ENCODE measurements around the gene SLC22A6. TPM values are rescaled to one million over a fixed set of nuclear protein-coding genes. Genes with fewer than 3 reads are reported as not detected.

Gene SLC22A6
- polyA plus RNA-seq, 2 of the 4 experiments (the other 2 are of a cell fraction) = not detected

- H3K9me3 ChIP-seq = no peaks in the 10 kb centered on the region
- TF ChIP-seq EP300 (IDR thresholded peaks at IDR 0.05) (no peak), FOSL2 (IDR thresholded peaks at IDR 0.05) (no peak), FOSL2 (CRISPR knock-in tag; IDR thresholded peaks at IDR 0.05) (no peak), GATA3 (IDR thresholded peaks at IDR 0.05; ENCODE audit: borderline replicate concordance) (no peak), ZFP36 (IDR thresholded peaks at IDR 0.05; ENCODE audit: borderline replicate concordance, partially characterized antibody) (no peak), MAFK (IDR thresholded peaks at IDR 0.05; ENCODE audit: partially characterized antibody) (no peak), MAZ (IDR thresholded peaks at IDR 0.05; ENCODE audit: borderline replicate concordance, low read depth, low read length) (no peak), E2F6 (IDR thresholded peaks at IDR 0.05; ENCODE audit: borderline replicate concordance, low read depth) (no peak), ESRRA (IDR thresholded peaks at IDR 0.05; ENCODE audit: borderline replicate concordance, low read length) (no peak), HOXA7 (CRISPR knock-in tag; IDR thresholded peaks at IDR 0.05) (no peak), HOXB5 (CRISPR knock-in tag; IDR thresholded peaks at IDR 0.05) (no peak), REST (IDR thresholded peaks at IDR 0.05) (no peak), POLR2AphosphoS2 (conservative IDR thresholded peaks at IDR 0.05; ENCODE audit: low read length) (no peak), TP53 (CRISPR knock-in tag; IDR thresholded peaks at IDR 0.05) (no peak), CEBPB (IDR thresholded peaks at IDR 0.05) (no peak), NR3C1 (IDR thresholded peaks at IDR 0.05) (no peak), HES2 (IDR thresholded peaks at IDR 0.05) (no peak), ATOH8 (CRISPR knock-in tag; IDR thresholded peaks at IDR 0.05; ENCODE audit: low read depth) (no peak), FOXS1 (CRISPR knock-in tag; IDR thresholded peaks at IDR 0.05) (no peak)
- TF ChIP-seq, protein P1, sequence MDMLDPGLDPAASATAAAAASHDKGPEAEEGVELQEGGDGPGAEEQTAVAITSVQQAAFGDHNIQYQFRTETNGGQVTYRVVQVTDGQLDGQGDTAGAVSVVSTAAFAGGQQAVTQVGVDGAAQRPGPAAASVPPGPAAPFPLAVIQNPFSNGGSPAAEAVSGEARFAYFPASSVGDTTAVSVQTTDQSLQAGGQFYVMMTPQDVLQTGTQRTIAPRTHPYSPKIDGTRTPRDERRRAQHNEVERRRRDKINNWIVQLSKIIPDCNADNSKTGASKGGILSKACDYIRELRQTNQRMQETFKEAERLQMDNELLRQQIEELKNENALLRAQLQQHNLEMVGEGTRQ (IDR thresholded peaks at IDR 0.05) = no peak
- no peak overlapping the region for H3K27ac ChIP-seq
- FAIRE-seq (no peak), ATAC-seq (no peak), DNase-seq (ENCODE audit: low read depth in 1 of 2, low spot score in 1 of 2) (no peak)
- ChIA-PET POLR2A (interaction anchor here (0.7 kb wide), 1 partner anchor 11 kb away, joined by 3 read pairs; no protein-coding TSS in a partner anchor), CTCF (interaction anchor here (0.7 to 7.1 kb wide), 6 partner anchors 10 to 242 kb away, joined by 3 to 64 read pairs (median 4); no protein-coding TSS in a partner anchor)
- H3K4me2 ChIP-seq = no peak overlapping the region
- 68% methylated on average over 11 of the region's 11 CpGs for WGBS (ENCODE audit: missing lambda C conversion rate)
- no peaks in the 10 kb centered on the region for H3K4me1 ChIP-seq
- H3K4me3 ChIP-seq = no peak overlapping the region
These were observed 27.7 kb upstream of the SLC22A6 start for GRCh38 chr11:63012430-63012829.

DNA sequence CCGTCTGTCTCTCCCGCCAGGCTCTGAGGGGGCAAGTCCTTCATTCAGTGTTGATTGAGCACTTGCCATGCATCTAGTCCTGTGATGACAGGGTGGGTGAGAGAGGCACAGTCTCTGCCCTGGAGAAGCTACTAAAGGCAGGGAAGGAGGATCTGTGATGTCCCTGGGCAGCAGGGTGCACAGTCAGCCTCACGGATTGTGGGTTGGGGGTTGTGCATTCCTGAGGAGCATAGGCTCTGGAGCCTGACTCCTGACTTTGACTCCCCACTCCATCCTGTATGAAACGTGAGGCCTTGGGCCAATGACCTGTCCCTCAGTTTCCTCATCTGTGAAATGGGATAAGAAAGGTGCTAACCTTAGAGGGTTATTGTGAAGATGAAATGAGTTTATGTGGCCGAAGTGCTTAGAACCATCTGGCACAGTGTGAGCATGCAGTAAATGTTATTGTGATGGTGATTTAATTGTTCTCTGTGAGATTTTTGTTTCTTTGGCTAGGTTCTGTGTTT lies 26.2 kb upstream of the SLC22A6 start:
- Histone ChIP-seq H3K4me1 (no peaks in the 10 kb centered on the region), H3K4me3 (no peak overlapping the region), H3K27ac (no peak overlapping the region), H3K9me3 (no peaks in the 10 kb centered on the region), H3K4me2 (no peak overlapping the region)
- WGBS (ENCODE audit: missing lambda C conversion rate) = 60% methylated on average over 5 of the region's 5 CpGs
- TF ChIP-seq SREBF2 (IDR thresholded peaks at IDR 0.05) = no peak
- TF ChIP-seq JUNB (IDR thresholded peaks at IDR 0.05) = no peak
- no peak for TF ChIP-seq RNF2 (IDR thresholded peaks at IDR 0.05; ENCODE audit: borderline replicate concordance, low read depth)
- TF ChIP-seq MAX (IDR thresholded peaks at IDR 0.05) = no peak
- no peak for TF ChIP-seq EHF (CRISPR knock-in tag; IDR thresholded peaks at IDR 0.05)
- TF ChIP-seq MYC (IDR thresholded peaks at IDR 0.05; ENCODE audit: borderline replicate concordance, low read length) = no peak
- ChIA-PET CTCF (interaction anchor here (1.0 to 7.1 kb wide), 3 partner anchors 11 to 206 kb away, joined by 4 to 64 read pairs (median 18); no protein-coding TSS in a partner anchor), POLR2A (no interaction called here)
- DNase-seq (ENCODE audit: low read depth in 1 of 2, low spot score in 1 of 2) (no peak), FAIRE-seq (no peak), ATAC-seq (no peak)

All from A549 (cell line).